Chondrocyte (in vitro differentiated cells): ENCODE data around the gene FIBP. TPM values are rescaled to one million over a fixed set of nuclear protein-coding genes. Genes with fewer than 3 reads are reported as not detected.

ENCODE experiments used
- DNase-seq: peaks from one replicate; pipeline ENCODE4 v3.0.0; 2021; ENCODE audit warnings: mixed read lengths, low spot score
- H3K27ac Mint-ChIP-seq: one replicate; pipeline ENCODE4 v1.8.0; 2021; ENCODE audit warnings: mild to moderate bottlenecking, moderate library complexity, mixed read lengths; ENCODE audit not compliant: unreplicated experiment
- H3K27me3 Mint-ChIP-seq: 2 replicates; pipeline ENCODE4 v1.8.0; 2021; ENCODE audit warnings: low read depth, mixed read lengths
- H3K36me3 Mint-ChIP-seq: 2 replicates; pipeline ENCODE4 v1.8.0; 2021; ENCODE audit warnings: low read depth, mixed read lengths
- H3K4me1 Mint-ChIP-seq: 2 replicates; pipeline ENCODE4 v1.8.0; 2021; ENCODE audit warnings: low read depth, mild to moderate bottlenecking, mixed read lengths
- H3K4me3 Mint-ChIP-seq: one replicate; pipeline ENCODE4 v1.8.0; 2021; ENCODE audit warnings: mild to moderate bottlenecking, moderate library complexity, mixed read lengths; ENCODE audit not compliant: unreplicated experiment
- H3K9me3 Mint-ChIP-seq: 2 replicates; pipeline ENCODE4 v1.8.0; 2021; ENCODE audit warnings: low read depth, mixed read lengths
- CTCF ChIP-seq: fragments of 200-600 bp; sonication (generic); IDR thresholded peaks from 2 replicates; pipeline ENCODE4 v1.5.0; 2021; ENCODE audit warnings: antibody characterized with exemption, mild to moderate bottlenecking, moderate library complexity
- total RNA-seq: library from RNA; stranded (reverse); gene quantifications from 3 replicates; pipeline ENCODE4 v1.2.1, GENCODE V29; 2021

The FIBP gene
- total RNA-seq, 1 donor from 2014 or later, result 83.5 TPM

DNA sequence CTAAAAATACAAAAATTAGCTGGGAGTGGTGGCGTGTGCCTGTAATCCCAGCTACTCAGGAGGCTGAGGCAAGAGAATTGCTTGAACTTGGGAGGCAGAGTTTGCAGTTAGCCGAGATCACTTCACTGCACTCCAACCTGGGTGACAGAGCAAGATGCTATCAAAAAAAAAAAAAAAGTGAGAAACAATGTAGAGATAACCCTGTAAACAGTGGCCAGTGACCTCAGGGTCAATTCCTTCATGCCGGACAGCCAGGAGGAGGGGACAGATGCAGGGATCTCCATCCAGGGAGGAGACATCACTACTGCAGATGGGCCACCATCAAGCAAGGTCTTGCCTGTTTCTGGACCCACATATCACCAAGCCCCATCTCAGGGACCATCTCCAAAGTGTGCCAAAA lies 40.5 kb downstream of the FIBP start:
- Mint-ChIP-seq H3K27me3 (no peaks in the 10 kb centered on the region), H3K4me3 (no peak overlapping the region), H3K36me3 (peaks cover 10% of the 10 kb centered on the region), H3K27ac (no peak overlapping the region), H3K4me1 (no peaks in the 10 kb centered on the region), H3K9me3 (peaks cover 3% of the 10 kb centered on the region)
- DNase-seq, result no peak
- no peak for TF ChIP-seq CTCF

- no peaks in the 10 kb centered on the region for H3K27me3 Mint-ChIP-seq
- no peak for TF ChIP-seq CTCF
- H3K4me3 Mint-ChIP-seq, result no peak overlapping the region
- H3K4me1 Mint-ChIP-seq, result no peaks in the 10 kb centered on the region
- DNase-seq, result no peak
- no peak overlapping the region for H3K27ac Mint-ChIP-seq
- H3K9me3 Mint-ChIP-seq, result no peaks in the 10 kb centered on the region
- no peaks in the 10 kb centered on the region for H3K36me3 Mint-ChIP-seq
Observed at GRCh38 chr11:65844231-65844872, 43.9 kb downstream of the FIBP start.

- Mint-ChIP-seq H3K27me3 (no peaks in the 10 kb centered on the region), H3K9me3 (no peaks in the 10 kb centered on the region), H3K4me1 (no peaks in the 10 kb centered on the region), H3K27ac (no peak overlapping the region), H3K4me3 (no peak overlapping the region), H3K36me3 (no peaks in the 10 kb centered on the region)
- DNase-seq, result no peak
- no peak for TF ChIP-seq CTCF
Observed at GRCh38 chr11:65843811-65844210, 44.5 kb downstream of the FIBP start.

- Mint-ChIP-seq H3K27me3 (no peaks in the 10 kb centered on the region), H3K4me1 (no peaks in the 10 kb centered on the region), H3K36me3 (no peaks in the 10 kb centered on the region), H3K4me3 (no peak overlapping the region), H3K27ac (no peak overlapping the region), H3K9me3 (no peaks in the 10 kb centered on the region)
- no peak for TF ChIP-seq CTCF
- no peak for DNase-seq
Observed at GRCh38 chr11:65842144-65842543, 46.1 kb downstream of the FIBP start.

- Mint-ChIP-seq H3K27ac (no peak overlapping the region), H3K4me3 (no peak overlapping the region), H3K36me3 (peaks cover 5% of the 10 kb centered on the region), H3K4me1 (peaks cover 9% of the 10 kb centered on the region), H3K27me3 (peaks cover 5% of the 10 kb centered on the region), H3K9me3 (no peaks in the 10 kb centered on the region)
- no peak for DNase-seq
- no peak for TF ChIP-seq CTCF
Observed at GRCh38 chr11:65834202-65834601, 54.1 kb downstream of the FIBP start.

Other genes with a start within 250 kb of the FIBP start
- 65.3 to 73.6 TPM (median 72.7 TPM) in 3 replicates for gene RELA, start 225.6 kb downstream of the FIBP start, total RNA-seq
- gene KAT5, start 176.2 kb downstream of the FIBP start, total RNA-seq, result 39.9 to 53.6 TPM (median 43.2 TPM) in 3 replicates
- gene RNASEH2C, start 167.7 kb downstream of the FIBP start, total RNA-seq, result 39.3 to 56.9 TPM (median 42.7 TPM) in 3 replicates
- 13.8 to 14.6 TPM (median 14.1 TPM) in 3 replicates for gene AP5B1, start 107.5 kb downstream of the FIBP start, total RNA-seq
- gene OVOL1, start 101.4 kb downstream of the FIBP start, total RNA-seq, result 0.12 TPM in 1 of 3 replicates, not detected in the others
- 0.79 to 1.8 TPM (median 0.80 TPM) in 3 replicates for gene SNX32, start 54.5 kb downstream of the FIBP start, total RNA-seq
- 850 to 1,236 TPM (median 1,222 TPM) in 3 replicates for gene CFL1, start 30.3 kb downstream of the FIBP start, total RNA-seq
- gene MUS81, start 28.0 kb downstream of the FIBP start, total RNA-seq, result 55.7 to 68.4 TPM (median 66.3 TPM) in 3 replicates
- 174 to 310 TPM (median 290 TPM) in 3 replicates for gene EFEMP2, start 15.7 kb downstream of the FIBP start, total RNA-seq
- not detected in 3 replicates for gene CTSW, start 8.6 kb downstream of the FIBP start, total RNA-seq
- gene CCDC85B, start 2.2 kb upstream of the FIBP start, total RNA-seq, result 23.4 to 31.6 TPM (median 26.6 TPM) in 3 replicates
- gene FOSL1, start 11.9 kb upstream of the FIBP start, total RNA-seq, result 5.8 to 12.3 TPM (median 7.5 TPM) in 3 replicates
- 68.2 to 69.8 TPM (median 68.8 TPM) in 3 replicates for gene C11orf68, start 30.6 kb upstream of the FIBP start, total RNA-seq
- 111 to 142 TPM (median 116 TPM) in 3 replicates for gene DRAP1, start 31.0 kb upstream of the FIBP start, total RNA-seq
- gene TSGA10IP, start 57.0 kb upstream of the FIBP start, total RNA-seq, result not detected in 3 replicates
- gene SART1, start 73.3 kb upstream of the FIBP start, total RNA-seq, result 30.3 to 37.3 TPM (median 34.4 TPM) in 3 replicates
- 30.6 to 36.6 TPM (median 34.0 TPM) in 3 replicates for gene EIF1AD, start 113.7 kb upstream of the FIBP start, total RNA-seq
- 178 to 243 TPM (median 187 TPM) in 3 replicates for gene BANF1, start 114.0 kb upstream of the FIBP start, total RNA-seq
- not detected in 3 replicates for gene CST6, start 123.5 kb upstream of the FIBP start, total RNA-seq
- 0.44 TPM in 1 of 3 replicates, not detected in the others for gene CATSPER1, start 138.0 kb upstream of the FIBP start, total RNA-seq
- gene GAL3ST3, start 160.7 kb upstream of the FIBP start, total RNA-seq, result 1.1 to 2.0 TPM (median 1.8 TPM) in 3 replicates
- gene SF3B2, start 163.9 kb upstream of the FIBP start, total RNA-seq, result 142 to 169 TPM (median 143 TPM) in 3 replicates
- gene PACS1, start 181.8 kb upstream of the FIBP start, total RNA-seq, result 74.4 to 90.7 TPM (median 85.7 TPM) in 3 replicates